Chondrocyte (in vitro differentiated cells): ENCODE measurements around the gene CMTM3. TPM values are rescaled to one million over a fixed set of nuclear protein-coding genes. Genes with fewer than 3 reads are reported as not detected.
A peak's percentile ranks its signal among the peaks of the same experiment; 100 is the strongest.

Experiments used
- DNase-seq: peaks from one replicate; pipeline ENCODE4 v3.0.0; 2021; ENCODE audit warnings: mixed read lengths, low spot score
- H3K27ac Mint-ChIP-seq: one replicate; pipeline ENCODE4 v1.8.0; 2021; ENCODE audit warnings: mild to moderate bottlenecking, moderate library complexity, mixed read lengths; ENCODE audit not compliant: unreplicated experiment
- H3K27me3 Mint-ChIP-seq: 2 replicates; pipeline ENCODE4 v1.8.0; 2021; ENCODE audit warnings: low read depth, mixed read lengths
- H3K36me3 Mint-ChIP-seq: 2 replicates; pipeline ENCODE4 v1.8.0; 2021; ENCODE audit warnings: low read depth, mixed read lengths
- H3K4me1 Mint-ChIP-seq: 2 replicates; pipeline ENCODE4 v1.8.0; 2021; ENCODE audit warnings: low read depth, mild to moderate bottlenecking, mixed read lengths
- H3K4me3 Mint-ChIP-seq: one replicate; pipeline ENCODE4 v1.8.0; 2021; ENCODE audit warnings: mild to moderate bottlenecking, moderate library complexity, mixed read lengths; ENCODE audit not compliant: unreplicated experiment
- H3K9me3 Mint-ChIP-seq: 2 replicates; pipeline ENCODE4 v1.8.0; 2021; ENCODE audit warnings: low read depth, mixed read lengths
- total RNA-seq: library from RNA; stranded (reverse); gene quantifications from 3 replicates; pipeline ENCODE4 v1.2.1, GENCODE V29; 2021
- TF ChIP-seq, protein P1 (sequence below): fragments of 200-600 bp; sonication (generic); IDR thresholded peaks from 2 replicates; pipeline ENCODE4 v1.5.0; 2021; ENCODE audit warnings: antibody characterized with exemption, mild to moderate bottlenecking, moderate library complexity

Gene CMTM3
- total RNA-seq, 1 donor from 2014 or later, result 76.5 TPM

DNA sequence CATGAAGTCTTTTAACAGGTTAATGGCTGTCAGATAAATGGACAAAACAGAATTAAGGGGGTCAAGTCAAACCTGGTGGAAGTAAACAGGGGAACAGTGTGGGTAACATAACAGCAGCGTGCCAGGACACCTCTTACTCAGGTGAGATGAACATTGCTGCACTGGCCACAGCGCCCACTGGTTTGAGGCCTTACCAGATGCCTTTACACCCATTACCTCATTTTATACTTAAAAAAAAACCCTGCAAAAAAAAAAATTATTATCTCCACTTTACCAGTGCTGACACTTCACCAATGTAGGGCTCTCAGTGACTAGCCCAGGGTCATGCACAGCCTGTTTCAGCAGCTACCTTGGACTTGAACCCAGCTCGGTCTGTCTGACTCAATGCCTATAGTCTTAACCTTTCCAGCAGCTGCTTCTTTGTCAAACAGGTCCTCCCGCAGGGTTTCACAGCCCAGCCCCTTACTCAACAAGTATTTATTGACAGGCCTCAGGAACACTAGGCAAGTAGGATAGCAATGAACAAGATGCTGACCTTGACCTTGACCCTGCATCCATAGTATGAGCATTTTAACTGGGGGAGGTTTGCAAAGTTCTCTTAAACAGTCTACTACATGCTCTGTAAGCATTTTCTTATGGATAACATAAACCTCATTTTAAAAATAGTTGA lies 30.2 kb downstream of the CMTM3 start:
- no peak for DNase-seq
- Mint-ChIP-seq H3K36me3 (peaks cover 2% of the 10 kb centered on the region), H3K9me3 (no peaks in the 10 kb centered on the region), H3K4me3 (no peak overlapping the region), H3K27me3 (no peaks in the 10 kb centered on the region), H3K4me1 (peaks cover 25% of the 10 kb centered on the region), H3K27ac (no peak overlapping the region)
- TF ChIP-seq, protein P1, sequence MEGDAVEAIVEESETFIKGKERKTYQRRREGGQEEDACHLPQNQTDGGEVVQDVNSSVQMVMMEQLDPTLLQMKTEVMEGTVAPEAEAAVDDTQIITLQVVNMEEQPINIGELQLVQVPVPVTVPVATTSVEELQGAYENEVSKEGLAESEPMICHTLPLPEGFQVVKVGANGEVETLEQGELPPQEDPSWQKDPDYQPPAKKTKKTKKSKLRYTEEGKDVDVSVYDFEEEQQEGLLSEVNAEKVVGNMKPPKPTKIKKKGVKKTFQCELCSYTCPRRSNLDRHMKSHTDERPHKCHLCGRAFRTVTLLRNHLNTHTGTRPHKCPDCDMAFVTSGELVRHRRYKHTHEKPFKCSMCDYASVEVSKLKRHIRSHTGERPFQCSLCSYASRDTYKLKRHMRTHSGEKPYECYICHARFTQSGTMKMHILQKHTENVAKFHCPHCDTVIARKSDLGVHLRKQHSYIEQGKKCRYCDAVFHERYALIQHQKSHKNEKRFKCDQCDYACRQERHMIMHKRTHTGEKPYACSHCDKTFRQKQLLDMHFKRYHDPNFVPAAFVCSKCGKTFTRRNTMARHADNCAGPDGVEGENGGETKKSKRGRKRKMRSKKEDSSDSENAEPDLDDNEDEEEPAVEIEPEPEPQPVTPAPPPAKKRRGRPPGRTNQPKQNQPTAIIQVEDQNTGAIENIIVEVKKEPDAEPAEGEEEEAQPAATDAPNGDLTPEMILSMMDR, result no peak

DNA sequence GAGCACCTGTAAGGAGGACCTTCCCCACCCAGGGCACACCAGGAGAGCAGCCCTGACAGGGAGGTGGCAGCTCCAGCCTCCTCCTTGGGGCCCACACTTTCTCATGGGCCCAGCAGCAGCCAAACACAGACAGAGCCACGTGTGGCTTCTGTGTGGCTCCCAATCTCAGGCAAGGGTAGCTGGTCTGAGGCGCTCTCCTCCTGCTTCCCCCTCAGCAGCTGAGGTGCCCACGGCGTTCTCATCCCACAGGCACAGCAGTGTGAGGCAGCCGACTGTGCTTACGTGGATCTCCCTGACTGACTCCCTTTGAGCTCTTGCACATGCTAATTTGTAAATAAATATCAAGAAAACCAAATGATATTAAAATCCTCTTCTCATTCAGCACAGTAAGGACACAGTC lies 30.9 kb downstream of the CMTM3 start:
- Mint-ChIP-seq H3K36me3 (peaks cover 2% of the 10 kb centered on the region), H3K27me3 (no peaks in the 10 kb centered on the region), H3K27ac (no peak overlapping the region), H3K4me3 (no peak overlapping the region), H3K9me3 (no peaks in the 10 kb centered on the region), H3K4me1 (peaks cover 26% of the 10 kb centered on the region)
- TF ChIP-seq, protein P1, result no peak
- DNase-seq, result no peak

DNA sequence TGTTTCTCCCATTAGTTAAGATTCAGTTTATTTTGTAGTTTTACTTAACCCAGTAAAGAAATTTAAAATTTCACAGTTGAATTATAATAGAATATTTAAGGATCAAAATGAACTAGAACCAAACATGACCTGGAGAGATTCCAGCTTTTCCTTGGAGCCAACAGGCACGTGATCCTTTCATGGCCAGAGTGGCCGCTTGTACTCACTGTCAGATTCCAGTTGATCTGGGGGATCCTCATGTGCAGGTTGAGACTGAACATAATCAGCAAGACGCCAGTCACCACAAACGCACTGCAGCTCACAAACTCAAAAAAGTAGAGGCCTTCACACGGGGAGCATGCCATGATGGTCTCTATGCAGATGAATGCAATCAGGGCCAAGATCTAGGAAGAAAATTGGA lies 31.7 kb downstream of the CMTM3 start:
- Mint-ChIP-seq H3K36me3 (peaks cover 2% of the 10 kb centered on the region), H3K4me3 (no peak overlapping the region), H3K27ac (no peak overlapping the region), H3K4me1 (peaks cover 26% of the 10 kb centered on the region), H3K9me3 (no peaks in the 10 kb centered on the region), H3K27me3 (no peaks in the 10 kb centered on the region)
- TF ChIP-seq, protein P1, result no peak
- DNase-seq, result no peak

- TF ChIP-seq, protein P1, result no peak
- Mint-ChIP-seq H3K36me3 (peaks cover 2% of the 10 kb centered on the region), H3K9me3 (no peaks in the 10 kb centered on the region), H3K27ac (no peak overlapping the region), H3K4me3 (no peak overlapping the region), H3K27me3 (no peaks in the 10 kb centered on the region), H3K4me1 (peaks cover 26% of the 10 kb centered on the region)
- no peak for DNase-seq
Observed at GRCh38 chr16:66637806-66638205, 33.3 kb downstream of the CMTM3 start.

GRCh38 chr16:66639091-66639885 lies 34.8 kb downstream of the CMTM3 start:
- Mint-ChIP-seq H3K27ac (peak overlapping the region; percentile 56), H3K4me3 (no peak overlapping the region), H3K9me3 (no peaks in the 10 kb centered on the region), H3K36me3 (peaks cover 2% of the 10 kb centered on the region), H3K27me3 (no peaks in the 10 kb centered on the region), H3K4me1 (peaks cover 26% of the 10 kb centered on the region)
- TF ChIP-seq, protein P1, result no peak
- no peak for DNase-seq
